Cardiac muscle cell (in vitro differentiated cells and primary cell): ENCODE data around the gene ELN. TPM values are rescaled to one million over a fixed set of nuclear protein-coding genes. Genes with fewer than 3 reads are reported as not detected.
"Not testable (repeated sequence)": the region's sequence is repeated elsewhere in the genome, so short reads cannot be mapped to it uniquely, and the experiment has no call there.

ENCODE experiments used
- DNase-seq, 2 donors: peaks; one replicate each; pipeline versions ENCODE4 v3.0.0 to v3.0.0-alpha.2; 2010 to 2017; ENCODE audit warnings: low read depth in 1 of 2, low spot score in 1 of 2
- H3K27ac ChIP-seq: fragments of 200-600 bp; sonication (generic); 2 replicates; pipeline ENCODE4 v1.5.1; 2016
- H3K27me3 ChIP-seq: fragments of 200-600 bp; sonication (generic); 2 replicates; pipeline ENCODE4 v1.6.0; 2016; ENCODE audit warnings: control low read depth
- H3K36me3 ChIP-seq: fragments of 200-600 bp; sonication (generic); 2 replicates; pipeline ENCODE4 v1.5.1; 2016; ENCODE audit warnings: control low read depth
- H3K4me1 ChIP-seq: fragments of 200-600 bp; sonication (generic); 2 replicates; pipeline ENCODE4 v1.8.1; 2017; ENCODE audit warnings: low read depth, mild to moderate bottlenecking, mixed run types
- H3K4me3 ChIP-seq: fragments of 200-600 bp; sonication (generic); 2 replicates; pipeline ENCODE4 v1.5.1; 2016; ENCODE audit warnings: mild to moderate bottlenecking
- H3K9me3 ChIP-seq: fragments of 200-600 bp; sonication (generic); 2 replicates; pipeline ENCODE4 v1.5.1; 2017; ENCODE audit warnings: low read depth, mild to moderate bottlenecking, control low read depth
- CTCF ChIP-seq: IDR thresholded peaks from 2 replicates; pipeline ENCODE4 v1.5.1; 2012; ENCODE audit warnings: low read depth, mild to moderate bottlenecking, low read length
- polyA plus RNA-seq: library from polyadenylated mRNA; unstranded; fragments of >200 nt; fragmentation: Nextera tagmentation; extraction: Ambion mirVana; gene quantifications from 2 replicates; pipeline ENCODE4 v1.2.1, GENCODE V29; 2016
- total RNA-seq: library from RNA; depleted of rRNA; stranded (reverse); fragments of >200 nt; gene quantifications from 2 replicates; pipeline ENCODE4 v1.2.3, GENCODE V29; 2016

The ELN gene
- total and polyA plus RNA-seq, 2 experiments from 2014 or later = 0.77 TPM; not detected in 1

- Histone ChIP-seq H3K9me3 (no peaks in the 10 kb centered on the region), H3K4me1 (peaks cover 3% of the 10 kb centered on the region), H3K27ac (no peak overlapping the region), H3K36me3 (no peaks in the 10 kb centered on the region), H3K27me3 (no peaks in the 10 kb centered on the region), H3K4me3 (no peak overlapping the region)
- no peak for TF ChIP-seq CTCF
- DNase-seq = no peak
Measured at GRCh38 chr7:74044366-74045350, 16.7 kb downstream of the ELN start.

GRCh38 chr7:74046581-74046980 lies 18.6 kb downstream of the ELN start:
- H3K4me1 ChIP-seq, H3K4me3 ChIP-seq, H3K27me3 ChIP-seq, H3K9me3 ChIP-seq, DNase-seq, H3K27ac ChIP-seq, H3K36me3 ChIP-seq: not testable (repeated sequence)

GRCh38 chr7:74047804-74048380 lies 19.9 kb downstream of the ELN start:
- TF ChIP-seq CTCF = no peak
- no peak overlapping the region for H3K4me3 ChIP-seq
- H3K27ac ChIP-seq = no peak overlapping the region
- H3K4me1 ChIP-seq = peaks cover 3% of the 10 kb centered on the region
- DNase-seq = no peak
- no peaks in the 10 kb centered on the region for H3K9me3 ChIP-seq
- no peaks in the 10 kb centered on the region for H3K27me3 ChIP-seq
- no peaks in the 10 kb centered on the region for H3K36me3 ChIP-seq

GRCh38 chr7:74048999-74049599 lies 21.1 kb downstream of the ELN start:
- DNase-seq = no peak
- Histone ChIP-seq H3K4me3 (no peak overlapping the region), H3K4me1 (peaks cover 3% of the 10 kb centered on the region), H3K36me3 (no peaks in the 10 kb centered on the region), H3K9me3 (no peaks in the 10 kb centered on the region), H3K27me3 (no peaks in the 10 kb centered on the region), H3K27ac (no peak overlapping the region)
- TF ChIP-seq CTCF = no peak

- no peaks in the 10 kb centered on the region for H3K27me3 ChIP-seq
- no peak for DNase-seq
- no peaks in the 10 kb centered on the region for H3K36me3 ChIP-seq
- no peak overlapping the region for H3K4me3 ChIP-seq
- H3K9me3 ChIP-seq = no peaks in the 10 kb centered on the region
- H3K4me1 ChIP-seq = no peaks in the 10 kb centered on the region
- no peak for TF ChIP-seq CTCF
- no peak overlapping the region for H3K27ac ChIP-seq
Measured at GRCh38 chr7:74049997-74050798, 22.2 kb downstream of the ELN start.
